Testis (tissue), 3 donors: ENCODE results near the gene BRSK2. TPM values are rescaled to one million over a fixed set of nuclear protein-coding genes. Genes with fewer than 3 reads are reported as not detected.

ENCODE experiments used
- DNase-seq: peaks from one replicate; pipeline ENCODE4 v3.0.0-alpha.2; 2019
- H3K27ac ChIP-seq, 2 donors: fragments of 200-600 bp; sonication (generic); one replicate each; pipeline ENCODE4 v1.5.1; 2019
- H3K27me3 ChIP-seq: fragments of 200-600 bp; sonication (generic); one replicate; pipeline ENCODE4 v1.5.1; 2019
- H3K36me3 ChIP-seq: fragments of 200-600 bp; sonication (generic); one replicate; pipeline ENCODE4 v1.5.1; 2017; ENCODE audit warnings: low read depth; ENCODE audit errors: missing control alignments
- H3K4me1 ChIP-seq: fragments of 200-600 bp; sonication (generic); one replicate; pipeline ENCODE4 v1.5.1; 2019
- H3K4me3 ChIP-seq, 2 donors: fragments of 200-600 bp; sonication (generic); one replicate each; pipeline ENCODE4 v1.5.1; 2017 to 2019
- H3K9me3 ChIP-seq: fragments of 200-600 bp; sonication (generic); one replicate; pipeline ENCODE4 v1.5.1; 2017
- POLR2A ChIP-seq: fragments of 450-650 bp; IDR thresholded peaks from one replicate; pipeline ENCODE4 v1.6.1; 2017; ENCODE audit warnings: antibody characterized with exemption, mild to moderate bottlenecking, moderate library complexity
- WGBS, 2 donors: methylation state at CpG; one replicate each; pipeline ENCODE4 v1.1.5; 2018; 5-methylcytosine and 5-hydroxymethylcytosine counted together
- intact Hi-C: fragments of 100-400 bp; cut with DNase I; formaldehyde crosslinking; loops from one replicate; pipeline ENCODE4 v1.15.1; 2023; ENCODE audit warnings: low total_unique reads
- polyA plus RNA-seq: library from polyadenylated mRNA; stranded (reverse); fragments of 350-450 nt; fragmentation: Illumina TruSeq; extraction: RNeasy Lipid Tissue Mini Kit (QIAGEN cat#74804); gene quantifications from one replicate; pipeline ENCODE4 v1.2.3, GENCODE V29; 2014; ENCODE audit warnings: low read depth, low replicate concordance; ENCODE audit not compliant: insufficient read depth
- total RNA-seq, 2 donors: library from RNA; depleted of rRNA; stranded (reverse); fragments of >200 nt; gene quantifications; one replicate each; pipeline ENCODE4 v1.2.3, GENCODE V29; 2016
- TF ChIP-seq, protein P1 (sequence below), 3 experiments: fragments of 450-650 bp in 2 of 3; fragments of 200-600 bp in 1 of 3; sonication (generic) in 1 of 3; IDR thresholded peaks; one replicate each; pipeline ENCODE4 v1.5.1; 2016 to 2019; ENCODE audit warnings: antibody characterized with exemption in 3 of 3, mild to moderate bottlenecking in 2 of 3, moderate library complexity in 1 of 3

The BRSK2 gene
- total and polyA plus RNA-seq, 3 donors from 2014 or later: 24.7 to 52.3 (median 49.1) TPM

DNA sequence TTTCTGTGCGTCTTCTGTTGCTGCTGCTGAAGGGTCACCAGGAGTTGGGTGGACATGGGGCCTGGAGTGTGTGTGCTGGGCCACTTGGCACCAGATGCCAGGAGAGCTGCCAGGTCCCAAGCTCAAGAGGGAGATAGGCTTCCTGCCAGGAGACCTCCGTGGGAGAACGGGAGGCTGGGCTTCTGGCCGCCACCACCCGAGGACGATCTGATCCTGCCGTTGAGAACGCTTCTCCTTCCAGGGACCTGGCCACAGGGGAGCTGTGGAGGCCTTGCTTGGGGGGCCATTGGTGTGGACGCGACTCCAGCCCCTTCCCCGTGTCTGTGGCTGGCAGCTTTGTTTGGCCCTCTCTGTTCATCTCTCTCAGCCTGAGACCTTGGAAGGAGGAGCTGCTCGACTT lies 2.4 kb downstream of the BRSK2 start:
- no peaks in the 10 kb centered on the region for H3K27me3 ChIP-seq
- H3K27ac ChIP-seq: peak overlapping the region in 1 of 2 donors; percentile 3
- no peak overlapping the region for H3K4me3 ChIP-seq
- no peak for TF ChIP-seq POLR2A
- peak; percentile 89 for DNase-seq
- 28 to 88% methylated on average over 1 to 12 of the region's 12 CpGs for WGBS, 2 donors
- peaks cover 24% of the 10 kb centered on the region for H3K4me1 ChIP-seq
- H3K36me3 ChIP-seq: no peaks in the 10 kb centered on the region
- no peaks in the 10 kb centered on the region for H3K9me3 ChIP-seq
- intact Hi-C loops: no loop called here

DNA sequence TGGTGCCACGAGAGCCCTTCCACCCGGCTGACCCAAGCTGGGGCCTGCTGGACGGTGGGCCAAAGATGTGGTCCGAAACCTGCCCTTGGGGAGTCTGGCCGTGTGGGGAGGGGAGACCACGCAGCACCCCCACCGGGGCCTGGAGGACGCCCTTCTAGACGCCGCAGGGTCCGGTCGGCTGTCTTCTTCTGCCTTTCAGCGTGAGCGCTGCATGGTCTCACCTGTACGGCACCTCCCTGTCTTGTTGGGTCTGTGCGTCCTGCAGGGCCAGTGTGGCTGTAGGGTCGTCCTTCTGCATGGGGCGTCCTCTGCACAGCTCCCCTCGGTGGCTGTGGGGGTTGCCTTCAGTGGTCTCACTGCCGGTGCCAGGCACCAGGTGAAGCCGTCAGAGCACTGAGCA lies 2.8 kb downstream of the BRSK2 start:
- no peak for TF ChIP-seq POLR2A
- TF ChIP-seq, protein P1, sequence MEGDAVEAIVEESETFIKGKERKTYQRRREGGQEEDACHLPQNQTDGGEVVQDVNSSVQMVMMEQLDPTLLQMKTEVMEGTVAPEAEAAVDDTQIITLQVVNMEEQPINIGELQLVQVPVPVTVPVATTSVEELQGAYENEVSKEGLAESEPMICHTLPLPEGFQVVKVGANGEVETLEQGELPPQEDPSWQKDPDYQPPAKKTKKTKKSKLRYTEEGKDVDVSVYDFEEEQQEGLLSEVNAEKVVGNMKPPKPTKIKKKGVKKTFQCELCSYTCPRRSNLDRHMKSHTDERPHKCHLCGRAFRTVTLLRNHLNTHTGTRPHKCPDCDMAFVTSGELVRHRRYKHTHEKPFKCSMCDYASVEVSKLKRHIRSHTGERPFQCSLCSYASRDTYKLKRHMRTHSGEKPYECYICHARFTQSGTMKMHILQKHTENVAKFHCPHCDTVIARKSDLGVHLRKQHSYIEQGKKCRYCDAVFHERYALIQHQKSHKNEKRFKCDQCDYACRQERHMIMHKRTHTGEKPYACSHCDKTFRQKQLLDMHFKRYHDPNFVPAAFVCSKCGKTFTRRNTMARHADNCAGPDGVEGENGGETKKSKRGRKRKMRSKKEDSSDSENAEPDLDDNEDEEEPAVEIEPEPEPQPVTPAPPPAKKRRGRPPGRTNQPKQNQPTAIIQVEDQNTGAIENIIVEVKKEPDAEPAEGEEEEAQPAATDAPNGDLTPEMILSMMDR (IDR thresholded peaks at IDR 0.05): no peak
- intact Hi-C loops: no loop called here

DNA sequence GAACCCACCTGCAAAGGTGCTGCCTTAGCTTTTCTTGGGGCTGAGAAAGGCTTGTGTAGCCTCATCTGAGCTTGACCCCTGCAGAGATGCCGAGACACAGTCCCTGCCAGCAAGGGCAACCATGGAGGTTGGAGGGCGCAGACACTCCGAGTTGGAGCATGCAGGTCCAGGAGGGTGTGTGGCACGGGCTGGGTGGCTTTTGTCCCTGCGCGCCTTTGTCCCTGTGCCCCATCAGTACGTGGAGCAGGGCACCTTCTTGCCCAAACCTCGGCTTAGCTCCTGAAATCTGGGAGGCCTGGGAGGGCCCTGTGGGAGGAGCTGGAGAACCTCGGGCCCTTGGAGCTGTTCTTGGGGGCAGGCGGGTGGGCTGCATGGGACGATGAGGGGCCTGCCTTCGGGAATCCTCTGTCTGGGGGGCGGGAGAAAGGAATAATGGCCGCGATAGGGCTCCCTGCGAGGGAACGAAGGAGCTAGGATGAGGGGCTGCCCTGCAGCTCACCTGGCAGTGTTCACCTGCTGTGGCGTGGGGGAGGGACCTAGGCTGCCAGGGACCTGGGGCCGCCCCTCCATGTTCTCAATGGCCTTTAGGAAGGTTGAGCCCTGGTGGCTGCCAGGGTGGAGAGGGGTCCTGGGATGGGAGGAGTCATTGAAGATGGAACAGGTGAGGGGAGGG lies 3.4 kb downstream of the BRSK2 start:
- Histone ChIP-seq H3K27ac (peak overlapping the region in 1 of 2 donors; percentile 3), H3K9me3 (no peaks in the 10 kb centered on the region), H3K36me3 (no peaks in the 10 kb centered on the region), H3K4me3 (no peak overlapping the region), H3K27me3 (no peaks in the 10 kb centered on the region), H3K4me1 (peaks cover 27% of the 10 kb centered on the region)
- intact Hi-C loops: no loop called here
- WGBS, 2 donors: 90 to 91% methylated on average over 15 to 19 of the region's 19 CpGs
- DNase-seq: no peak
- TF ChIP-seq, protein P1 (IDR thresholded peaks at IDR 0.05): no peak

More for the DNA sequence above, 2.8 kb downstream of the BRSK2 start:
- Histone ChIP-seq H3K4me1 (peaks cover 28% of the 10 kb centered on the region), H3K4me3 (no peak overlapping the region), H3K9me3 (no peaks in the 10 kb centered on the region), H3K36me3 (no peaks in the 10 kb centered on the region), H3K27me3 (no peaks in the 10 kb centered on the region), H3K27ac (peak overlapping the region in 1 of 2 donors; percentile 3)
- DNase-seq: no peak
- WGBS, 2 donors: 88 to 90% methylated on average over 15 to 21 of the region's 21 CpGs

DNA sequence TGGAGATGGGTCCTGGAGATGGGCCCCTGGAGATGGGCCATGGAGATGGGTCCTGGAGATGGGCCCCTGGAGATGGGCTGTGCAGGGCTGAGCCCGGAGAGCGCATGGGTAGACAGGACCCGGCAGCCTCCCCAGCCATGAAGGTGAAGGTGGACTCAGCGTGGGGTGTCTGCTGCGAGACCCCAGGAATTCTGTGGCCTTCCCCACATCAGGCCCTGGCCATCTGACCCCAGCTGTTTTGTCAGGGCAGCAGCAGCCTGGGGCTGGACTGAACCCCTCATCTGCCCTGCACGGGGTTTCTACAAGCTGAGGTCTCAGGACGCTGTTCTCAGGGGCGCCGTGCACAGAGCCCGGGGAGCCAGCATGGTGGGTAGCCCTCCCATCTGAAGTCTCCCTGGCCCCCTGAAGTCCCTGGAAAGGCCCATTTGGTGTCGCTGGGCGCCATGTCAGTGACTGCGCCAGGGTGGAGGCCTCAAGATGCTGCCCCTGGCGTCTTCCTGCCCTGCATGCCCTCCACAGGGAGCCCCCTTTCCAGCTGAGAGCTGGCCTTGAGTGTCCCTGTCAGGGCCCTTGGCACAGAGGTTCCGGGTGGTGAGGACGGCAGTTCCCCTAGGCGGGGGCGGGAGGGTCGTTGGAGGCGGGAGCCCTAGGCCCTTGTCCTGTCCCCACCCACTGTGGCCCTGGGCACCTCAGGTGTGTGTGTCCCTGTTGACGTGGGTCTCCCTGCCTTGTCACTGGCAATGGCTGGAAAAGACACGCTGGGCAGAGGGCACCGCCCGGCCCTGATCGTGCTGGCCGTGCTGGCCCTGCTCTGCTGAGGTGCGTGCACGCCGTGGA lies 5.4 kb downstream of the BRSK2 start:
- no peaks in the 10 kb centered on the region for H3K9me3 ChIP-seq
- H3K4me1 ChIP-seq: peaks cover 21% of the 10 kb centered on the region
- H3K27me3 ChIP-seq: no peaks in the 10 kb centered on the region
- 90 to 94% methylated on average over 10 to 25 of the region's 29 CpGs for WGBS, 2 donors
- no peak overlapping the region for H3K4me3 ChIP-seq
- intact Hi-C loops: no loop called here
- DNase-seq: no peak
- H3K36me3 ChIP-seq: no peaks in the 10 kb centered on the region
- H3K27ac ChIP-seq: no peak overlapping the region
- no peak for TF ChIP-seq POLR2A
- TF ChIP-seq, protein P1 (IDR thresholded peaks at IDR 0.05): no peak

DNA sequence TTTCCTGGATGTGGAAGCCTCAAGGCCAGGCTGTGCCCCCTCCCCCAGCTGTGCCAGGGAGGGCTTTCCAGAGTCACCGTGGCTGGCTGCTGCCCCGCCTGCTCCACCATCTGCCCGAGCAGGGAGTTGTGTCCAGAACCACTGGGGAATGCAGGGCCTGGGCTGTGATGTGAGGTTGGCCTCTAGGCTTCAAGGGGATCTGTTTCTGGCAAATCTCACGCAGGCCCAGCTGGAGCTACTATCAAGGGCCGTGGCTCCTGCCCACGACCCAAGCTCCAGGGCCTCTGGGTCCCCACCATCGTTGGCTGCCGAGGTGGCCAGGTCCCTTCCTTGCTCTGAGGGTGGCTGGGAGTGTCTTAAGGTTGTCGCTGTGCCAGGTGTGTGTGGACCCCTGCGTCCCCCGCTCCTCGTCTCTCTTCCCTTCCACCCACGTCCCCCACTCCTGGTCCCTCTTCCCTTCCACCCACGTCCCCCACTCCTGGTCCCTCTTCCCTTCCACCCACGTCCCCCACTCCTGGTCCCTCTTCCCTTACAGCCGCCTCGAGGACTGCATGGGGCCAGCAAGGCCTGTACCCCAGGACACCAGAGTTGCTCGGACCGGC lies 6.1 kb downstream of the BRSK2 start:
- Histone ChIP-seq H3K36me3 (no peaks in the 10 kb centered on the region), H3K4me1 (peaks cover 21% of the 10 kb centered on the region), H3K4me3 (no peak overlapping the region), H3K27me3 (no peaks in the 10 kb centered on the region), H3K27ac (no peak overlapping the region), H3K9me3 (no peaks in the 10 kb centered on the region)
- TF ChIP-seq, protein P1 (IDR thresholded peaks at IDR 0.05): no peak
- TF ChIP-seq POLR2A: no peak
- no peak for DNase-seq
- intact Hi-C loops: no loop called here
- 80 to 82% methylated on average over 14 to 16 of the region's 19 CpGs for WGBS, 2 donors
